Measurements from ENCODE around the gene PCDH19. TPM values are rescaled to one million over a fixed set of nuclear protein-coding genes. Genes with fewer than 3 reads are reported as not detected.

PCDH19 gene
- total and polyA plus RNA-seq, 10 of the 15 experiments (the other 5 are each of a cell fraction or from before 2014, with no cell fraction given), result 0.01 TPM; not detected in 9

GRCh38 chrX:100353326-100353725, 56.7 kb downstream of the PCDH19 start:
- no peak for DNase-seq (ENCODE audit: low read depth, low spot score)
- no peak for ATAC-seq
- no peaks in the 10 kb centered on the region for H4K20me1 ChIP-seq (ENCODE audit: control insufficient read depth, insufficient read depth)
- CTCF ChIA-PET, result no interaction called here
- no peak overlapping the region for H3K4me3 ChIP-seq
- H2AFZ ChIP-seq (ENCODE audit: control insufficient read depth, low read depth, low read length), result no peak overlapping the region
- RAD21 ChIA-PET (ENCODE audit: unreplicated experiment), result no interaction called here
- SMC1A ChIA-PET (ENCODE audit: uncharacterized antibody, unreplicated experiment), result no interaction called here
- no peak overlapping the region for H3K27ac ChIP-seq (ENCODE audit: control insufficient read depth, insufficient read depth)
- no peak overlapping the region for H3K4me2 ChIP-seq (ENCODE audit: control insufficient read depth, insufficient read depth)
- H3K79me2 ChIP-seq (ENCODE audit: control insufficient read depth, insufficient read depth, low read length), result no peaks in the 10 kb centered on the region
- H3K4me1 ChIP-seq (ENCODE audit: control insufficient read depth, insufficient read depth, low read length), result no peaks in the 10 kb centered on the region
- no TSS peak for BruUV-seq (replicated peaks)
- no peaks in the 10 kb centered on the region for H3K27me3 ChIP-seq (replicated peaks in 1 of 2; ENCODE audit: control insufficient read depth in 2 of 2, insufficient read depth in 2 of 2, low read length in 1 of 2)
- POLR2A ChIA-PET, result no interaction called here
- no peak for FAIRE-seq
- no peaks in the 10 kb centered on the region for H3K36me3 ChIP-seq (ENCODE audit: control insufficient read depth in 2 of 2, insufficient read depth in 2 of 2, low read length in 1 of 2)
- WGBS (ENCODE audit: insufficient coverage, insufficient replicate concordance, low lambda C conversion rate, missing lambda C conversion rate), result 53% methylated on average over 4 of the region's 4 CpGs
- no peaks in the 10 kb centered on the region for H3K9me3 ChIP-seq (replicated peaks; ENCODE audit: control insufficient read depth, insufficient read depth, low read length)
- no peak overlapping the region for H3K9ac ChIP-seq (ENCODE audit: control insufficient read depth, insufficient read depth, low read length)
- intact Hi-C loops (cut with micrococcal nuclease; ENCODE audit: unreplicated experiment) (no loop called here), in situ Hi-C loops (cut with MboI) (no loop called here)
- TF ChIP-seq TBL1XR1 (IDR thresholded peaks at IDR 0.05; ENCODE audit: low read depth, low read length), result no peak
- no peak for TF ChIP-seq SKIL (IDR thresholded peaks at IDR 0.05; ENCODE audit: low read depth, poor library complexity, severe bottlenecking)
- TF ChIP-seq CEBPB (IDR thresholded peaks at IDR 0.05; ENCODE audit: borderline replicate concordance in 1 of 2, low read depth in 2 of 2, low read length in 2 of 2), result no peak
- no peak for TF ChIP-seq POU2F2 (IDR thresholded peaks at IDR 0.05; ENCODE audit: borderline replicate concordance, low read depth, low read length)
- TF ChIP-seq CHD1 (IDR thresholded peaks at IDR 0.05; ENCODE audit: low read depth, low read length), result no peak
- TF ChIP-seq ATF2 (IDR thresholded peaks at IDR 0.05; ENCODE audit: low read length), result no peak
- TF ChIP-seq ZNF384 (IDR thresholded peaks at IDR 0.05; ENCODE audit: borderline replicate concordance, low read depth, low read length), result no peak
- TF ChIP-seq CTCF (IDR thresholded peaks at IDR 0.05 in 2 of 3, conservative IDR thresholded peaks at IDR 0.05 in 1 of 3; ENCODE audit: control insufficient read depth in 2 of 3, extremely low read depth in 1 of 3, insufficient read depth in 1 of 3, low read depth in 3 of 3, low read length in 3 of 3), result no peak
- TF ChIP-seq E2F8 (IDR thresholded peaks at IDR 0.05; ENCODE audit: low read depth, partially characterized antibody), result no peak
- TF ChIP-seq HCFC1 (IDR thresholded peaks at IDR 0.05; ENCODE audit: low read length), result no peak
- TF ChIP-seq RAD21 (IDR thresholded peaks at IDR 0.05; ENCODE audit: insufficient read depth, low read depth, low read length), result no peak
- no peak for TF ChIP-seq STAT1 (conservative IDR thresholded peaks at IDR 0.05)
- TF ChIP-seq EP300 (IDR thresholded peaks at IDR 0.05; ENCODE audit: borderline replicate concordance in 1 of 2, control insufficient read depth in 1 of 2, low read depth in 2 of 2, low read length in 2 of 2), result no peak
- no peak for TF ChIP-seq SMAD1 (IDR thresholded peaks at IDR 0.05; ENCODE audit: low read depth, partially characterized antibody)
- TF ChIP-seq GATAD2B (conservative IDR thresholded peaks at IDR 0.05; ENCODE audit: low read depth), result no peak
- no peak for TF ChIP-seq SPI1 (IDR thresholded peaks at IDR 0.05; ENCODE audit: borderline replicate concordance, insufficient read depth, low read depth, low read length)

Data from GM12878 (cell line).